Kidney epithelial cell (primary cell): ENCODE measurements around the gene ANKRD1. TPM values are rescaled to one million over a fixed set of nuclear protein-coding genes. Genes with fewer than 3 reads are reported as not detected.

Experiments used
- DNase-seq: peaks from one replicate; pipeline ENCODE4 v3.0.0-alpha.2; 2010; ENCODE audit warnings: low read depth
- H3K27me3 ChIP-seq: 2 replicates; pipeline ENCODE4 v1.6.0; 2011; ENCODE audit warnings: low read length; ENCODE audit not compliant: control insufficient read depth, insufficient read depth
- H3K36me3 ChIP-seq: 2 replicates; pipeline ENCODE4 v1.5.1; 2011; ENCODE audit warnings: low read length; ENCODE audit not compliant: control insufficient read depth, insufficient read depth
- H3K4me3 ChIP-seq: 2 replicates; pipeline ENCODE4 v1.5.1; 2011; ENCODE audit warnings: low read depth, mild to moderate bottlenecking, control low read depth, low read length
- total RNA-seq: library from RNA; depleted of rRNA; stranded (reverse); fragments of >200 nt; gene quantifications from 2 replicates; pipeline ENCODE4 v1.2.3, GENCODE V29; 2015
- TF ChIP-seq, protein P1 (sequence below): IDR thresholded peaks from 2 replicates; pipeline ENCODE4 v1.5.1; 2011; ENCODE audit warnings: mild to moderate bottlenecking, moderate library complexity, low read length, control low read depth, inconsistent platforms; ENCODE audit not compliant: insufficient read depth, poor library complexity, severe bottlenecking

ANKRD1 gene
- total RNA-seq, 1 donor from 2014 or later, result 171 TPM

DNA sequence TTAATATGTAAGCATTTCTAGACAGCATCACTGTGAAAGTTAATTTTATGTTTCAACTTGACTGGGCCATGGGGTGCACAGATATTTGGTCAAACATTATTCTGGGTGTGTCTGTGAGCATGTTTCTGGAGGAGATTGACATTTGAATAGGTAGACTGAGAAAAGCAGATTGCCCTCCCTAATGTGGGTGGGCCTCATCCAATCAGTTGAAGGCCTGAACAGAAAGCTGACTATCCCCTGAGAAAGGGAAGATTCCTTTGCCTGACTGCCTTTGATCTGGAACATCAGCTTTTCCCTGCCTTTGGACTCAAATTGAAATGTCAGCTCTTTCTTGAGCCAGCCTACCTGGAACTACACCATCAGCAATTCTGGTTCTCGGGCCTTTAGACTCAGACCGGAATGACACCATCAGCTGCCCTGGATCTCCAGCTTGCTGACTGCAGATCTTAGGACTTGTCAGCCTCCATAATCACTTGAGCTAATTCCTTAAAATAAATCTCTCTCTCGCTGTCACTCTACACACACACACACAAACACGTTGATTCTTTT is 54.8 kb downstream of the ANKRD1 start:
- Histone ChIP-seq H3K4me3 (no peak overlapping the region), H3K27me3 (peaks cover 4% of the 10 kb centered on the region), H3K36me3 (no peaks in the 10 kb centered on the region)
- DNase-seq, result no peak
- TF ChIP-seq, protein P1, sequence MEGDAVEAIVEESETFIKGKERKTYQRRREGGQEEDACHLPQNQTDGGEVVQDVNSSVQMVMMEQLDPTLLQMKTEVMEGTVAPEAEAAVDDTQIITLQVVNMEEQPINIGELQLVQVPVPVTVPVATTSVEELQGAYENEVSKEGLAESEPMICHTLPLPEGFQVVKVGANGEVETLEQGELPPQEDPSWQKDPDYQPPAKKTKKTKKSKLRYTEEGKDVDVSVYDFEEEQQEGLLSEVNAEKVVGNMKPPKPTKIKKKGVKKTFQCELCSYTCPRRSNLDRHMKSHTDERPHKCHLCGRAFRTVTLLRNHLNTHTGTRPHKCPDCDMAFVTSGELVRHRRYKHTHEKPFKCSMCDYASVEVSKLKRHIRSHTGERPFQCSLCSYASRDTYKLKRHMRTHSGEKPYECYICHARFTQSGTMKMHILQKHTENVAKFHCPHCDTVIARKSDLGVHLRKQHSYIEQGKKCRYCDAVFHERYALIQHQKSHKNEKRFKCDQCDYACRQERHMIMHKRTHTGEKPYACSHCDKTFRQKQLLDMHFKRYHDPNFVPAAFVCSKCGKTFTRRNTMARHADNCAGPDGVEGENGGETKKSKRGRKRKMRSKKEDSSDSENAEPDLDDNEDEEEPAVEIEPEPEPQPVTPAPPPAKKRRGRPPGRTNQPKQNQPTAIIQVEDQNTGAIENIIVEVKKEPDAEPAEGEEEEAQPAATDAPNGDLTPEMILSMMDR, result no peak

DNA sequence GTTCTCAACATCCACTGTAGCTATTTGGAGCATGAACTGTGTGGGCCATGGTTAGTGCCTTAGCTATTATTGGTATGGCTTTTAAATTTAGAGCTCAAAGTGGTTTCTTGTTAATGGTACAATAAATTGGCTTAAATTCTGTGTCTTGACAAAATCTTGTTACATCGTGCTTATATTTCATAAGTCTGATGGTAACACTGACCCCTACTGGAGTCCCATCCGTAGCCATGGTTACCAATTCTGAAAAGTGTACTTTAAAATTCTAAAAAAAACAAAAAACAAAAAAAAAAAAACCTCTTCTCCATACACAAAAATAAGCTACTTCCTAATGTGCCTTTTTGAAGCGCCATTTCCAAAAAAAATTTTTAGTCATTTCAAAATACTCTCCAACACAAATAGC is 55.5 kb downstream of the ANKRD1 start:
- no peaks in the 10 kb centered on the region for H3K36me3 ChIP-seq
- H3K27me3 ChIP-seq, result peaks cover 4% of the 10 kb centered on the region
- DNase-seq, result no peak
- no peak overlapping the region for H3K4me3 ChIP-seq
- TF ChIP-seq, protein P1, result peak; percentile 42

DNA sequence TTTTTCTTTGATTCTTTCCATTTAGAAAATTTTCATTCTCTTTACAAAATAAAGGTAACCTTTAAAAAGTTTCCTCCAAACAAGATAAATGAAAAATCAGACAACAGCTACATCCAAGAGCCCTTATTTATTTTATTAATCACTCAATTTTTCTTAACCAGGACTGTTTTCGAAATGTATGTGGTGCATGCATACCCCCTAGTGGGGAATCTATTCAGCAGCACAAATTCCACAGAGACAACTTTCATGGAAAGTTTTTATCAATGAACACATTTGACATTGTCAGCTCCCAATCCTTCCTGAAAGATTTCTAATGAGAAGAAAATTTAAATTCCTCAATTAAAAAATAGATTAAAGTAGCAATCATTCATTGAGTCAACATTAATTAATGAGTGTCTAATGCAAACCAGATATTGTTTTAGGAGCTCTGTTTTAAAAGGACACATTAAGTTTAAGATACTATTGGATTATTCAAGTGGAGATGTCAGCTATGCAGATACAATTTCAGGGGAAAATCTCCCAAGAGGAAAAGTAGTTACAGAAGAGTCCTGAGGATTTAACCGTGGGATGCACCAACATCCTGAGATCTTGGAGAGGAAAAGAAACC is 57.9 kb downstream of the ANKRD1 start:
- H3K27me3 ChIP-seq, result peaks cover 4% of the 10 kb centered on the region
- H3K4me3 ChIP-seq, result no peak overlapping the region
- TF ChIP-seq, protein P1, result peak; percentile 76
- no peaks in the 10 kb centered on the region for H3K36me3 ChIP-seq
- no peak for DNase-seq

Other genes starting within 250 kb of the ANKRD1 start
- 0.17 and 2.1 TPM in 2 replicates for gene HTR7, start 63.0 kb downstream of the ANKRD1 start, total RNA-seq
- 40.7 and 44.4 TPM in 2 replicates for gene RPP30, start 49.1 kb downstream of the ANKRD1 start, total RNA-seq